ENCODE measurements around the gene PRPF19.

Gene PRPF19

GRCh38 chr11:60906132-60906972 is at the start of gene PRPF19:
PRPF19 (minus strand) TSS chr11:60906585; CDS start chr11:60906382, 203 bp downstream.
- peak; percentile 97 for DNase-seq (ENCODE audit: low spot score)

- DNase-seq (ENCODE audit: low spot score) = no peak
Measured at GRCh38 chr11:60955571-60955970, 49.2 kb upstream of the PRPF19 start.

- no peak for DNase-seq (ENCODE audit: low spot score)
Measured at GRCh38 chr11:60954421-60954820, 48.0 kb upstream of the PRPF19 start.

GRCh38 chr11:60953781-60954180 is 47.4 kb upstream of the PRPF19 start:
- no peak for DNase-seq (ENCODE audit: low spot score)

- no peak for DNase-seq (ENCODE audit: low spot score)
Measured at GRCh38 chr11:60952742-60953170, 46.4 kb upstream of the PRPF19 start.

- no peak for DNase-seq (ENCODE audit: low spot score)
Measured at GRCh38 chr11:60951904-60952741, 45.7 kb upstream of the PRPF19 start, which contains the start of gene SLC15A3. SLC15A3 (minus strand) TSS chr11:60952176; CDS start chr11:60951551, 625 bp downstream.

GRCh38 chr11:60951606-60951903 is 45.2 kb upstream of the PRPF19 start:
- DNase-seq (ENCODE audit: low spot score) = no peak

- peak; percentile 65 for DNase-seq (ENCODE audit: low spot score)
Measured at GRCh38 chr11:60950933-60951605, 44.7 kb upstream of the PRPF19 start.

GRCh38 chr11:60950024-60950423 is 43.6 kb upstream of the PRPF19 start:
- DNase-seq (ENCODE audit: low spot score) = no peak

- no peak for DNase-seq (ENCODE audit: low spot score)
Measured at GRCh38 chr11:60948250-60948649, 41.9 kb upstream of the PRPF19 start.

- DNase-seq (ENCODE audit: low spot score) = no peak
Measured at GRCh38 chr11:60947700-60948099, 41.3 kb upstream of the PRPF19 start.

- DNase-seq (ENCODE audit: low spot score) = no peak
Measured at GRCh38 chr11:60946601-60947264, 40.3 kb upstream of the PRPF19 start.

GRCh38 chr11:60945295-60945667 is 38.9 kb upstream of the PRPF19 start:
- DNase-seq (ENCODE audit: low spot score) = no peak

- no peak for DNase-seq (ENCODE audit: low spot score)
Measured at GRCh38 chr11:60944490-60945294, 38.3 kb upstream of the PRPF19 start.

GRCh38 chr11:60942970-60943565 is 36.7 kb upstream of the PRPF19 start:
- no peak for DNase-seq (ENCODE audit: low spot score)

GRCh38 chr11:60942219-60942618 is 35.8 kb upstream of the PRPF19 start:
- DNase-seq (ENCODE audit: low spot score) = no peak

- no peak for DNase-seq (ENCODE audit: low spot score)
Measured at GRCh38 chr11:60941371-60942119, 35.2 kb upstream of the PRPF19 start.

GRCh38 chr11:60939855-60940254 is 33.5 kb upstream of the PRPF19 start:
- no peak for DNase-seq (ENCODE audit: low spot score)

GRCh38 chr11:60939301-60939700 is 32.9 kb upstream of the PRPF19 start:
- no peak for DNase-seq (ENCODE audit: low spot score)

- no peak for DNase-seq (ENCODE audit: low spot score)
Measured at GRCh38 chr11:60938500-60938899, 32.1 kb upstream of the PRPF19 start.

Measured in ecto neural progenitor cell (in vitro differentiated cells).